BJ (cell line): Measurements from ENCODE around the gene CNPY1. TPM values are rescaled to one million over a fixed set of nuclear protein-coding genes. Genes with fewer than 3 reads are reported as not detected.

ENCODE experiments used
- CTCF ChIA-PET: fragments of 350-600 bp; formaldehyde crosslinking; extraction: SDS; loops from one replicate; lab custom pipeline; 2021; ENCODE audit warnings: antibody characterized with exemption, inconsistent platforms; lab: Yijun Ruan, JAX
- POLR2A ChIA-PET: fragments of 300-600 bp; sonication (Branson Sonifier 250); formaldehyde crosslinking; extraction: SDS; loops from one replicate; lab custom pipeline; 2021; ENCODE audit warnings: antibody characterized with exemption; lab: Charles Lee
- DNase-seq: peaks from one replicate; pipeline ENCODE4 v3.0.0-alpha.2; 2011; ENCODE audit warnings: low read depth
- H3K27me3 ChIP-seq: 2 replicates; pipeline ENCODE4 v1.6.0; 2011; ENCODE audit warnings: low read length; ENCODE audit not compliant: control insufficient read depth, insufficient read depth
- H3K36me3 ChIP-seq: 2 replicates; pipeline ENCODE4 v1.5.1; 2011; ENCODE audit warnings: low read length; ENCODE audit not compliant: control insufficient read depth, insufficient read depth
- H3K4me3 ChIP-seq: 2 replicates; pipeline ENCODE4 v1.5.1; 2011; ENCODE audit warnings: low read depth, mild to moderate bottlenecking, control low read depth, low read length
- CTCF ChIP-seq: IDR thresholded peaks from 2 replicates; pipeline ENCODE4 v1.5.1; 2011; ENCODE audit warnings: low read depth, mild to moderate bottlenecking, control low read depth, inconsistent platforms, low read length, moderate library complexity; ENCODE audit not compliant: insufficient read depth
- polyA plus RNA-seq: library from polyadenylated mRNA; depleted of rRNA; stranded (reverse); fragments of >200 nt; gene quantifications from 2 replicates; pipeline ENCODE4 v1.2.3, GENCODE V29; 2011

Gene CNPY1
- polyA plus RNA-seq, 1 experiment, result not detected

DNA sequence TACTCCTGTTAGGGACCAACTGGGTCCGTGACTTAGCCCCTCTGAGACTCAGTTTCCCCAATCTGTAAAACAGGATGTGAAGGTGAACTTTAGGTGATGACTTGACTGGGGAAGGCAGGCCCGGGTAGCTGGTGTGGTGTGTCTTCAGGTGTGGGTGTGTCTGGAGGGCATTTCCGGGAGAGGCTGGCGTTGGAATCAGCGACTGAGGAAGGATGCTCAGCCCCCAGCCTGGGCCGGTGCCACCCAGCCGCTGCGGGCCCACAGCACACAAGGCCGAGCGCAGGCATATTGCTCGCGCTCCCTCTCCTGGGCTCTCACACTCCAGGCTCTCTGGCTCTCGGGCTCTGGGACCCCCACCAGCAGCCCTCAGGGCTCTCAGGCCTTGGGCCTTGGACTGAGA is 31.7 kb upstream of the CNPY1 start:
- ChIA-PET POLR2A (no interaction called here), CTCF (no interaction called here)
- Histone ChIP-seq H3K4me3 (no peak overlapping the region), H3K36me3 (no peaks in the 10 kb centered on the region), H3K27me3 (no peaks in the 10 kb centered on the region)
- DNase-seq, result no peak
- no peak for TF ChIP-seq CTCF

GRCh38 chr7:155577509-155577905 is 31.1 kb upstream of the CNPY1 start:
- H3K27me3 ChIP-seq, result no peaks in the 10 kb centered on the region
- no peak for DNase-seq
- CTCF ChIA-PET, result no interaction called here
- no peak for TF ChIP-seq CTCF
- no peaks in the 10 kb centered on the region for H3K36me3 ChIP-seq
- POLR2A ChIA-PET, result no interaction called here
- no peak overlapping the region for H3K4me3 ChIP-seq

DNA sequence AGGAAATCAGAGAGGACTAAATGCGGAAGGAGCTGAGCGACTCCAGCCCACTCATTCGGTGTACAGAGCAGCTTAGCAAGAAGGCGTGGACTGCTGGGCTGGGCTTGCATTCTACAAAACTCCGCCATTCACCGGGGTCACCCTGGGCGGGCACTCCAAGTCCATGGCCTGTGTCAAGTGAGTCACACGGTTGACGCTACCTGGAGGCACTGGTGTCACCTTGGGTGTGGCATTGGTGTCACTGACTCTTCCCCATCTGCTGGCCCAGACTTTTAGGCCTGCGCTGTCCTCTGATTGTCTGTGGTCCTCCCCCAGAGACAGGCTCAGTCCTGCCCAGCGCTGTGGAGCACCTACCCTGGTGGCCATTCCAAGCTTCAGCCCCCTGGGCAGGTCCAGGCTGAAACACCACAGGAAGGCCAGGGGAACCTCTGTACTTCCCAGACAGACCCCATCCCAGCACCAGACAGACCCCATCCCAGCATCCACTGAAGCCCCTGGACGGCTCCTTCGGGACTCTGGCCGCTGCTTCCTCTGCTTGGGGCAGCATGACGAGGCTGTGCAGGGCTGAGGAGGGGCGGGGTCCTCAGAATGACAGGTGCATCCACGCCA is 30.6 kb upstream of the CNPY1 start:
- no peak for DNase-seq
- ChIA-PET CTCF (no interaction called here), POLR2A (no interaction called here)
- H3K27me3 ChIP-seq, result no peaks in the 10 kb centered on the region
- TF ChIP-seq CTCF, result no peak
- H3K36me3 ChIP-seq, result no peaks in the 10 kb centered on the region
- no peak overlapping the region for H3K4me3 ChIP-seq

GRCh38 chr7:155576416-155576815 is 30.1 kb upstream of the CNPY1 start:
- CTCF ChIA-PET, result interaction anchor here (0.7 kb wide), 1 partner anchor 23 kb away, joined by 3 read pairs; no protein-coding TSS in a partner anchor
- POLR2A ChIA-PET, result no interaction called here
- no peak for TF ChIP-seq CTCF
- H3K27me3 ChIP-seq, result no peaks in the 10 kb centered on the region
- H3K4me3 ChIP-seq, result no peak overlapping the region
- H3K36me3 ChIP-seq, result no peaks in the 10 kb centered on the region
- no peak for DNase-seq

DNA sequence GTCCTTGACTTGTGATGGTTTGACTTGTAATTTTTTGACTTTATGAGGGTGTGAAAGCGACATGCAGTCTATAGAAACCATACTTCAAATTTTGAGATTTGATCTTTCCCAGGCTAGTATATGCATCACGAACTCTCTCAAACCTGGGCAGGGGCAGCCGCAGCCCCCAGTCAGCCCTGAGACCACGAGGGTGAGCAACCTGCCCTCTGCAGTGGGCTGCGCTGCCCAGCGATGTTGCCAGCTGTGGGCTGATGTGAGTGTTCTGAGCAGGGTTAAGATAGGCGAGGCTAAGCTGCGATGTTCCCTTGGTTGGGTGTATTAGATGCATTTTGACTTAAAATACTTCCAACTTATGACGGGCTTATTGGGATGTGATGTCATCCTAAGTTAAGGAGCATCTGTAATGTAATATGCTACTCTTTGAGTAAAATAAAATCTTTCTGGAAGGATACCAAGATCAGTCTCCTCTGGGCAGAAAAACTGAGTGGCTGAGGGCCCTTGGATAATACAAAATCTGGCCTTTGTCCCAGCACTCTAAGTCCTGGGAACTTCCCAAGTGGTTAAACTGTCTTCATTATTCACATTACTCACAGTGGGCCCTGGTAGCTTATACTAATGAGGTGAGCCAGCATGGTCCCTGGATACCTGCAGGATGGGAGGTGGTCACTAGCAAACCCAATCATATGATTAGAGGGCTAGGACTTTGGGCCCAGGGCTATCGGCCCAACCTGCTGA is 28.4 kb upstream of the CNPY1 start:
- CTCF ChIA-PET, result no interaction called here

More for the DNA sequence above, 28.4 kb upstream of the CNPY1 start:
- Histone ChIP-seq H3K27me3 (no peaks in the 10 kb centered on the region), H3K4me3 (no peak overlapping the region), H3K36me3 (no peaks in the 10 kb centered on the region)
- POLR2A ChIA-PET, result no interaction called here
- no peak for TF ChIP-seq CTCF
- DNase-seq, result no peak
